MM.1S (cell line): ENCODE data around the gene R3HDML.

Experiments
- DNase-seq: peaks from one replicate; pipeline ENCODE4 v3.0.0-alpha.2; 2015
- H2AFZ ChIP-seq: fragments of 300-600 bp; sonication (generic); 2 replicates; pipeline ENCODE4 v1.6.0; 2016; ENCODE audit warnings: antibody characterized with exemption, low read length
- H3F3A ChIP-seq: fragments of 300-600 bp; sonication (generic); 2 replicates; pipeline ENCODE4 v1.6.1; 2016; ENCODE audit warnings: mild to moderate bottlenecking, antibody characterized with exemption, low read length, moderate library complexity, mixed read lengths; ENCODE audit not compliant: insufficient read depth
- H3K27ac ChIP-seq: fragments of 300-600 bp; sonication (generic); 2 replicates; pipeline ENCODE4 v1.5.1; 2016; ENCODE audit warnings: mild to moderate bottlenecking, low read length
- H3K27me3 ChIP-seq: fragments of 300-600 bp; sonication (generic); replicated peaks from 2 replicates; pipeline ENCODE4 v1.6.0; 2016; ENCODE audit warnings: low read length; ENCODE audit not compliant: insufficient read depth
- H3K36me3 ChIP-seq: fragments of 300-600 bp; sonication (generic); replicated peaks from 2 replicates; pipeline ENCODE4 v1.6.1; 2016; ENCODE audit warnings: mild to moderate bottlenecking, low read length, mixed read lengths; ENCODE audit not compliant: insufficient read depth
- H3K4me1 ChIP-seq: fragments of 300-600 bp; sonication (generic); 2 replicates; pipeline ENCODE4 v1.6.1; 2016; ENCODE audit warnings: low read length, mixed read lengths
- H3K4me2 ChIP-seq: fragments of 300-600 bp; sonication (generic); 2 replicates; pipeline ENCODE4 v1.6.0; 2016; ENCODE audit warnings: low read depth, low read length
- H3K4me3 ChIP-seq: fragments of 300-600 bp; sonication (generic); 2 replicates; pipeline ENCODE4 v1.5.1; 2016; ENCODE audit warnings: low read length, mixed read lengths
- H3K79me2 ChIP-seq: fragments of 300-600 bp; sonication (generic); 2 replicates; pipeline ENCODE4 v1.6.1; 2016; ENCODE audit warnings: mixed run types, low read length, mixed read lengths
- H3K9ac ChIP-seq: fragments of 300-600 bp; sonication (generic); 2 replicates; pipeline ENCODE4 v1.6.1; 2016; ENCODE audit warnings: low read length, mixed read lengths
- H3K9me2 ChIP-seq: fragments of 300-600 bp; sonication (generic); replicated peaks from 2 replicates; pipeline ENCODE4 v1.6.1; 2016; ENCODE audit warnings: mild to moderate bottlenecking, low read length, mixed read lengths; ENCODE audit not compliant: insufficient read depth
- H3K9me3 ChIP-seq: fragments of 300-600 bp; sonication (generic); replicated peaks from 2 replicates; pipeline ENCODE4 v1.6.1; 2016; ENCODE audit warnings: mild to moderate bottlenecking, low read length, mixed read lengths; ENCODE audit not compliant: insufficient read depth
- H4K20me1 ChIP-seq: fragments of 300-600 bp; sonication (generic); 2 replicates; pipeline ENCODE4 v1.6.1; 2016; ENCODE audit warnings: mild to moderate bottlenecking, low read length, moderate library complexity, mixed read lengths; ENCODE audit not compliant: insufficient read depth
- EZH2 ChIP-seq: fragments of 300-600 bp; sonication (generic); optimal IDR thresholded peaks from 2 replicates; pipeline ENCODE3; 2017; ENCODE audit warnings: low read depth, mild to moderate bottlenecking, antibody characterized with exemption, low read length, mixed read lengths
- EZH2phosphoT487 ChIP-seq: fragments of 300-600 bp; sonication (generic); IDR thresholded peaks from 2 replicates; pipeline ENCODE4 v1.6.1; 2018; ENCODE audit warnings: antibody characterized with exemption, low read length
- TF ChIP-seq, protein P1 (sequence below): fragments of 300-600 bp; sonication (generic); IDR thresholded peaks from 2 replicates; pipeline ENCODE4 v1.5.1; 2016; ENCODE audit warnings: antibody characterized with exemption, low read length, mixed read lengths

Gene R3HDML

DNA sequence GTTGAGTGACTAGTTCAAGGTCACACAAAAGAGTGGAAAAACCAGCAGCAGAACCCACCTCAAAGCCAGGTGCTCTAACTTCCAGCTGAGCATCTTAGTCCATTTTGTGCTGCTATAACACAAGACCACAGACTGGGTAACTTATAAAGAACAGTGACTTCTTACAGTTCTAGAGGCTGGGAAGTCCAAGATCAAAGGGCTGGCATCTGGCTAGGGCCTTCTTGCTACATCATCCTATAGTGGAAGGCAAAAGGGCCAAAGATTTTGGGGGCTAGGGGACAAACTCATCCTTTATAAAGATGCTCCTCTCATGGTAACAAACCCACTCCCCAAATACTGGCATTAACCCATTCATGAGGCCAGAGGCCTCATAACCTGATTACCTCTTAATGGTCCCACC is 35.6 kb upstream of the R3HDML start:
- no peak for DNase-seq
- TF ChIP-seq EZH2 (no peak), EZH2phosphoT487 (no peak)
- TF ChIP-seq, protein P1, sequence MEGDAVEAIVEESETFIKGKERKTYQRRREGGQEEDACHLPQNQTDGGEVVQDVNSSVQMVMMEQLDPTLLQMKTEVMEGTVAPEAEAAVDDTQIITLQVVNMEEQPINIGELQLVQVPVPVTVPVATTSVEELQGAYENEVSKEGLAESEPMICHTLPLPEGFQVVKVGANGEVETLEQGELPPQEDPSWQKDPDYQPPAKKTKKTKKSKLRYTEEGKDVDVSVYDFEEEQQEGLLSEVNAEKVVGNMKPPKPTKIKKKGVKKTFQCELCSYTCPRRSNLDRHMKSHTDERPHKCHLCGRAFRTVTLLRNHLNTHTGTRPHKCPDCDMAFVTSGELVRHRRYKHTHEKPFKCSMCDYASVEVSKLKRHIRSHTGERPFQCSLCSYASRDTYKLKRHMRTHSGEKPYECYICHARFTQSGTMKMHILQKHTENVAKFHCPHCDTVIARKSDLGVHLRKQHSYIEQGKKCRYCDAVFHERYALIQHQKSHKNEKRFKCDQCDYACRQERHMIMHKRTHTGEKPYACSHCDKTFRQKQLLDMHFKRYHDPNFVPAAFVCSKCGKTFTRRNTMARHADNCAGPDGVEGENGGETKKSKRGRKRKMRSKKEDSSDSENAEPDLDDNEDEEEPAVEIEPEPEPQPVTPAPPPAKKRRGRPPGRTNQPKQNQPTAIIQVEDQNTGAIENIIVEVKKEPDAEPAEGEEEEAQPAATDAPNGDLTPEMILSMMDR = no peak
- no peaks in the 10 kb centered on the region for H4K20me1 ChIP-seq

GRCh38 chr20:44302026-44302669 is 34.7 kb upstream of the R3HDML start:
- Histone ChIP-seq H3K4me1 (no peaks in the 10 kb centered on the region), H2AFZ (no peak overlapping the region), H3K9me2 (no peaks in the 10 kb centered on the region), H3K79me2 (no peaks in the 10 kb centered on the region; the same call in 1 of the 2 replicates), H3K4me2 (no peak overlapping the region), H3K9ac (no peak overlapping the region), H3K4me3 (no peak overlapping the region), H3K9me3 (no peaks in the 10 kb centered on the region), H3K36me3 (no peaks in the 10 kb centered on the region), H4K20me1 (no peaks in the 10 kb centered on the region), H3K27ac (no peak overlapping the region), H3K27me3 (no peaks in the 10 kb centered on the region), H3F3A (no peaks in the 10 kb centered on the region)
- TF ChIP-seq, protein P1 = no peak
- TF ChIP-seq EZH2phosphoT487 (no peak), EZH2 (no peak)
- DNase-seq = no peak

More for the DNA sequence above, 35.6 kb upstream of the R3HDML start:
- H3K36me3 ChIP-seq = no peaks in the 10 kb centered on the region
- no peak overlapping the region for H2AFZ ChIP-seq
- no peaks in the 10 kb centered on the region for H3F3A ChIP-seq
- no peak overlapping the region for H3K27ac ChIP-seq
- H3K9me2 ChIP-seq = no peaks in the 10 kb centered on the region
- H3K79me2 ChIP-seq = no peaks in the 10 kb centered on the region; the same call in 1 of the 2 replicates
- H3K4me1 ChIP-seq = no peaks in the 10 kb centered on the region
- H3K4me3 ChIP-seq = no peak overlapping the region
- no peak overlapping the region for H3K4me2 ChIP-seq
- no peaks in the 10 kb centered on the region for H3K27me3 ChIP-seq
- H3K9me3 ChIP-seq = no peaks in the 10 kb centered on the region
- H3K9ac ChIP-seq = no peak overlapping the region

DNA sequence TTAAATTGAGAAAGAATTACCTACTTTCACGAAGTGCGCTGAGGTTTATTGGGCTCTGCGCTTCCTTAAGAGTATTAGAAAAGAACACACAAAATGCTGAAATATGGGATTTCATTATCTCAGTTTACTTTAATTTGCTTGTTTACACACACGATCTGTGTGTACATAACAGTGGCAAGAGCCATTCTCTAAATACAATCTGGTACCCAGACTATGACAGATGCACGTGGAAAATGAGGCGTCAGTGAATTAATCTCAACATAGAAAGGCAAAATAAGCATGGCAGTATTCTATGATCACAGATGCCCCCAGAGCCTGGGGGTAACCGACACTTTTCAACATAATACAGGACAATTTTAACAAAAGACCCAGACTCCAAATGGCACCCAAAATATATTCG is 34.1 kb upstream of the R3HDML start:
- H3K27ac ChIP-seq = no peak overlapping the region
- no peaks in the 10 kb centered on the region for H3K9me3 ChIP-seq
- TF ChIP-seq, protein P1 = no peak
- no peak for DNase-seq
- H3K4me1 ChIP-seq = no peaks in the 10 kb centered on the region
- no peaks in the 10 kb centered on the region for H3F3A ChIP-seq
- H3K9me2 ChIP-seq = no peaks in the 10 kb centered on the region
- no peaks in the 10 kb centered on the region for H3K36me3 ChIP-seq
- no peaks in the 10 kb centered on the region for H4K20me1 ChIP-seq
- H3K27me3 ChIP-seq = no peaks in the 10 kb centered on the region
- H3K4me3 ChIP-seq = no peak overlapping the region
- H3K79me2 ChIP-seq = no peaks in the 10 kb centered on the region; the same call in 1 of the 2 replicates
- no peak overlapping the region for H3K4me2 ChIP-seq
- H3K9ac ChIP-seq = no peak overlapping the region
- no peak overlapping the region for H2AFZ ChIP-seq
